ENCODE measurements around the gene AIPL1.

The AIPL1 gene

DNA sequence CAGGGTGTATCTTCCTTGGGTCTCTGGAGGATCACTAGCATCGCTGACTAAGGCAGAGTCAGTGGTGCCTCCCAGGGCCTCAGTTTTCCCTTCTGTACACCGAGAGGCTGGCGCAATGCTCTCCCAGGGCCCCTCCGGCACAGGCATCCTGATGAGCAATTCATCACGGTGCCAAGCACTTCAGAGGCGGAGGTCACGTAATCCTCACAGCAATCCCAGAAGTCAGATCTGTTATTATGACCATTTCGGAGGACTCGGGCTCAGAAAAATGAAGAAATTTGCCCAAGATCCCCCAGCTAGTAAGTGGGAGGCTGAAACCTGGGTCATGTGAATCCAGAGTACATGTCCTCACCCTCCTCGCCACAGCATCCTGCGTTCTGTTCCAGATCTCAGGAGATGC is 46.5 kb downstream of the AIPL1 start:
- ChIA-PET POLR2A (no interaction called here), CTCF (no interaction called here)
- no peak for TF ChIP-seq CTCF (IDR thresholded peaks at IDR 0.05; ENCODE audit: insufficient read depth, low read length, missing control alignments)
- DNase-seq (ENCODE audit: low read depth, low spot score) = no peak
- no peak overlapping the region for H3K4me3 ChIP-seq (ENCODE audit: low read depth, low read length)

DNA sequence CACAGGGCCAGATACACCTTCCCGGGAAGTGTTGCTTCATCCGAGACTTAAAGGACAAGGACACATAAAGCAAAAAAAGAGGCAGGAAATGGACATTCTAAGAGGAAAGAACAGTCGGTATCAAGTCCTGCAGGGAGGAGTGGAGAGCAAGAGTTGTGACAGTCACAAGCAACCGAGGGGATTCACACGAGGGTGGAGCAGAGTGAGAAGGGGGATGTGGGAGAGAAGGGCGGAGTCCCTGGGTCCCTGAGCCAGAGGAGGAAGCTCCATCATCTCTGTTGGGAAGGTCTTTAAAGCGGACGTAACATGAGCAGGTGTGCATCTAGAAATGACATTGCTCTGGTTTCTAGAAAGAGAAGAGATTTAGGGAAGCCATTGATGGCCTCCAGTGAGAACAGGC is 47.1 kb downstream of the AIPL1 start:
- DNase-seq (ENCODE audit: low read depth, low spot score) = no peak
- no peak overlapping the region for H3K4me3 ChIP-seq (ENCODE audit: low read depth, low read length)
- no peak for TF ChIP-seq CTCF (IDR thresholded peaks at IDR 0.05; ENCODE audit: insufficient read depth, low read length, missing control alignments)
- ChIA-PET POLR2A (no interaction called here), CTCF (no interaction called here)

GRCh38 chr17:6387442-6387841 is 47.5 kb downstream of the AIPL1 start:
- ChIA-PET POLR2A (no interaction called here), CTCF (no interaction called here)
- DNase-seq (ENCODE audit: low read depth, low spot score) = no peak
- TF ChIP-seq CTCF (IDR thresholded peaks at IDR 0.05; ENCODE audit: insufficient read depth, low read length, missing control alignments) = no peak
- no peak overlapping the region for H3K4me3 ChIP-seq (ENCODE audit: low read depth, low read length)

- no peak for DNase-seq (ENCODE audit: low read depth, low spot score)
- ChIA-PET POLR2A (no interaction called here), CTCF (no interaction called here)
- no peak overlapping the region for H3K4me3 ChIP-seq (ENCODE audit: low read depth, low read length)
- TF ChIP-seq CTCF (IDR thresholded peaks at IDR 0.05; ENCODE audit: insufficient read depth, low read length, missing control alignments) = no peak
These were observed 48.8 kb downstream of the AIPL1 start for GRCh38 chr17:6386041-6386630.

DNA sequence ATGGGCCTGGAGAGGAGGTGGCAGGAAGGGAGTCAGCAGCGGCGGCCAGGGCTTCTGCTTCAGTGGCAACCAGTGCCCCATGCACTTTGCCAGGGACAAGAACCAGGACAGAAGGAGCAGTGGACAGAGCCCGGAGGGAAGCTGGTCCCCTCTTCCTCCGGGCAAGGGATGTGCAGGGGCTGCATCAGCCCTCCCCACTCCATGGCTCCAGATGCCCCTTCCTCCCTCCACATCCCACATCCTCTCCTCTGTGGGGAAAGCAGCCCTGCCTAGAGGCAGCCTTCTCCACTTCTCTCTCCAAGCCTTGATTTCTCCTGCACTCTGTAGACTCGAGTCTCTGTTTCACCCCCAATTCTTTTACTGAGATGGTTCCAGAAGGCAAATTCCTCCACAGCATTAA is 50.4 kb downstream of the AIPL1 start:
- no peak for TF ChIP-seq CTCF (IDR thresholded peaks at IDR 0.05; ENCODE audit: insufficient read depth, low read length, missing control alignments)
- ChIA-PET CTCF (no interaction called here), POLR2A (no interaction called here)
- no peak overlapping the region for H3K4me3 ChIP-seq (ENCODE audit: low read depth, low read length)
- DNase-seq (ENCODE audit: low read depth, low spot score) = no peak

GRCh38 chr17:6381526-6382465 is 53.1 kb downstream of the AIPL1 start:
- no peak for DNase-seq (ENCODE audit: low read depth, low spot score)
- no peak for TF ChIP-seq CTCF (IDR thresholded peaks at IDR 0.05; ENCODE audit: insufficient read depth, low read length, missing control alignments)
- CTCF ChIA-PET = no interaction called here

More at GRCh38 chr17:6381526-6382465, 53.1 kb downstream of the AIPL1 start:
- H3K4me3 ChIP-seq (ENCODE audit: low read depth, low read length) = no peak overlapping the region
- POLR2A ChIA-PET = no interaction called here

Data from AG04449 (cell line).